Panc1 (cell line): ENCODE data around the gene LGR4.

Experiments
- POLR2AphosphoS5 ChIP-seq: IDR thresholded peaks from 2 replicates; pipeline ENCODE4 v1.6.1; 2012; ENCODE audit warnings: mild to moderate bottlenecking, low read depth, low read length, moderate library complexity
- TF ChIP-seq, protein P1 (sequence below): fragments of 450-650 bp; IDR thresholded peaks from 2 replicates; pipeline ENCODE4 v1.5.1; 2017; ENCODE audit warnings: mild to moderate bottlenecking
- TF ChIP-seq, protein P2 (sequence below), 2 experiments: IDR thresholded peaks; 2 replicates each; pipeline ENCODE4 v1.6.1; 2011 to 2012; ENCODE audit warnings: low read depth in 2 of 2, control low read depth in 1 of 2, low read length in 1 of 2, mild to moderate bottlenecking in 1 of 2, moderate library complexity in 1 of 2; ENCODE audit not compliant: insufficient read depth in 1 of 2

DNA sequence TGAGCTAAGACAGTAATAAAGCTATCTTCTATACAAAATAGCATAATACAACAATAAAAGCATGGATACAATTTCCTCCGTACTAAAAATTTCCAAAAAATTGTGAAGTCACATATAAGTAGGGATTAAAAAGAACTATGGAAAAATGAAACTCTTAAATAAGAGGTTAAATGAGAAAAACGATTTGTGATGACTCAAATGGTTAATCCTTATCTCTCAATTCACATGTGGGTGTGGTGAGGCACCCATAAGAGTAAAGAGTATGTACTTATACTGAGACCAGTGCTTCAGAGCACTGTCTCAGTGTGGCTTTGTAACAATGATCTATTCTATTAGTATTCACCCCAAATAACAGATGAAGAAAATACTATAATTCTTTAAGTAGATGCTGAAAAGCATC, 84.6 kb downstream of the LGR4 start:
- TF ChIP-seq, protein P1, sequence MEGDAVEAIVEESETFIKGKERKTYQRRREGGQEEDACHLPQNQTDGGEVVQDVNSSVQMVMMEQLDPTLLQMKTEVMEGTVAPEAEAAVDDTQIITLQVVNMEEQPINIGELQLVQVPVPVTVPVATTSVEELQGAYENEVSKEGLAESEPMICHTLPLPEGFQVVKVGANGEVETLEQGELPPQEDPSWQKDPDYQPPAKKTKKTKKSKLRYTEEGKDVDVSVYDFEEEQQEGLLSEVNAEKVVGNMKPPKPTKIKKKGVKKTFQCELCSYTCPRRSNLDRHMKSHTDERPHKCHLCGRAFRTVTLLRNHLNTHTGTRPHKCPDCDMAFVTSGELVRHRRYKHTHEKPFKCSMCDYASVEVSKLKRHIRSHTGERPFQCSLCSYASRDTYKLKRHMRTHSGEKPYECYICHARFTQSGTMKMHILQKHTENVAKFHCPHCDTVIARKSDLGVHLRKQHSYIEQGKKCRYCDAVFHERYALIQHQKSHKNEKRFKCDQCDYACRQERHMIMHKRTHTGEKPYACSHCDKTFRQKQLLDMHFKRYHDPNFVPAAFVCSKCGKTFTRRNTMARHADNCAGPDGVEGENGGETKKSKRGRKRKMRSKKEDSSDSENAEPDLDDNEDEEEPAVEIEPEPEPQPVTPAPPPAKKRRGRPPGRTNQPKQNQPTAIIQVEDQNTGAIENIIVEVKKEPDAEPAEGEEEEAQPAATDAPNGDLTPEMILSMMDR: no peak
- TF ChIP-seq POLR2AphosphoS5: no peak
- TF ChIP-seq, protein P2, sequence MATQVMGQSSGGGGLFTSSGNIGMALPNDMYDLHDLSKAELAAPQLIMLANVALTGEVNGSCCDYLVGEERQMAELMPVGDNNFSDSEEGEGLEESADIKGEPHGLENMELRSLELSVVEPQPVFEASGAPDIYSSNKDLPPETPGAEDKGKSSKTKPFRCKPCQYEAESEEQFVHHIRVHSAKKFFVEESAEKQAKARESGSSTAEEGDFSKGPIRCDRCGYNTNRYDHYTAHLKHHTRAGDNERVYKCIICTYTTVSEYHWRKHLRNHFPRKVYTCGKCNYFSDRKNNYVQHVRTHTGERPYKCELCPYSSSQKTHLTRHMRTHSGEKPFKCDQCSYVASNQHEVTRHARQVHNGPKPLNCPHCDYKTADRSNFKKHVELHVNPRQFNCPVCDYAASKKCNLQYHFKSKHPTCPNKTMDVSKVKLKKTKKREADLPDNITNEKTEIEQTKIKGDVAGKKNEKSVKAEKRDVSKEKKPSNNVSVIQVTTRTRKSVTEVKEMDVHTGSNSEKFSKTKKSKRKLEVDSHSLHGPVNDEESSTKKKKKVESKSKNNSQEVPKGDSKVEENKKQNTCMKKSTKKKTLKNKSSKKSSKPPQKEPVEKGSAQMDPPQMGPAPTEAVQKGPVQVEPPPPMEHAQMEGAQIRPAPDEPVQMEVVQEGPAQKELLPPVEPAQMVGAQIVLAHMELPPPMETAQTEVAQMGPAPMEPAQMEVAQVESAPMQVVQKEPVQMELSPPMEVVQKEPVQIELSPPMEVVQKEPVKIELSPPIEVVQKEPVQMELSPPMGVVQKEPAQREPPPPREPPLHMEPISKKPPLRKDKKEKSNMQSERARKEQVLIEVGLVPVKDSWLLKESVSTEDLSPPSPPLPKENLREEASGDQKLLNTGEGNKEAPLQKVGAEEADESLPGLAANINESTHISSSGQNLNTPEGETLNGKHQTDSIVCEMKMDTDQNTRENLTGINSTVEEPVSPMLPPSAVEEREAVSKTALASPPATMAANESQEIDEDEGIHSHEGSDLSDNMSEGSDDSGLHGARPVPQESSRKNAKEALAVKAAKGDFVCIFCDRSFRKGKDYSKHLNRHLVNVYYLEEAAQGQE (IDR thresholded peaks at IDR 0.05; ENCODE audit: insufficient read depth in 1 of 2, low read depth in 2 of 2, low read length in 1 of 2): no peak
